HG03432 (cell line): ENCODE data around the gene FAM219B.

ENCODE experiments used
- ATAC-seq: cut with Tn5 transposase; IDR thresholded peaks from one replicate; pipeline ENCODE4 v1.9.1; 2021; ENCODE audit warnings: mild to moderate bottlenecking, moderate library complexity; ENCODE audit not compliant: unreplicated experiment

Gene FAM219B

GRCh38 chr15:74878273-74878672 is 28.4 kb downstream of the FAM219B start:
- no peak for ATAC-seq

DNA sequence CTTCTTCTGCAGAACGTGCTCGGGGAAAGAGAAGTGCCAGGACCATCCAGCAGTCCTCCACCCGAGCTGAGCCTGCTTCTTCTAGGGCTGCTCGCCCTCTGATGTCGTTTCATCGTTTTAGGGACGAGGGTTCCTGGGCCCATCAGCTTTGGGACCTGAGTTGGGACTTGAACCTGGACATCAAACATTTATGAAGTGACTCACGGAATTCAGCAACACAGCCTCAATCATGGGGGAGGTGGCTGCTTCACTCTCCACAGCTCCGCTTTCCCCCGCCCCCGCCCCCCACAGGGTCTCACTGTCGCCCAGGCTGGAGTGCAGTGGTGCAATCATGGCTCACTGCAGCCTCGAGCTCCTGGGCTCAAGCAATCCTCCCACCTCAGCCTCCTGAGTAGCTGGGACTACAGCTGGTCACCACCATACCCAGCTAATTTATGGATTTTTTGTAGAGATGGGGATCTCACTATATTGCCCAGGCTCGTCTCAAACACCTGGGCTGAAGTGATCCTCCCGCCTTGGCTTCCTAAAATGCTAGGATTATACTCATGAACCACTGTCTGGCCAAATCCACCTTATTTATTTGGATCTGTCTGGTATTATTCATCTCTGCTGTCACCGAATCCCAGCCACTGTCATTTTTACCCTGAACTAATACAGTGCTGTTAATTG is 32.8 kb downstream of the FAM219B start:
- no peak for ATAC-seq

DNA sequence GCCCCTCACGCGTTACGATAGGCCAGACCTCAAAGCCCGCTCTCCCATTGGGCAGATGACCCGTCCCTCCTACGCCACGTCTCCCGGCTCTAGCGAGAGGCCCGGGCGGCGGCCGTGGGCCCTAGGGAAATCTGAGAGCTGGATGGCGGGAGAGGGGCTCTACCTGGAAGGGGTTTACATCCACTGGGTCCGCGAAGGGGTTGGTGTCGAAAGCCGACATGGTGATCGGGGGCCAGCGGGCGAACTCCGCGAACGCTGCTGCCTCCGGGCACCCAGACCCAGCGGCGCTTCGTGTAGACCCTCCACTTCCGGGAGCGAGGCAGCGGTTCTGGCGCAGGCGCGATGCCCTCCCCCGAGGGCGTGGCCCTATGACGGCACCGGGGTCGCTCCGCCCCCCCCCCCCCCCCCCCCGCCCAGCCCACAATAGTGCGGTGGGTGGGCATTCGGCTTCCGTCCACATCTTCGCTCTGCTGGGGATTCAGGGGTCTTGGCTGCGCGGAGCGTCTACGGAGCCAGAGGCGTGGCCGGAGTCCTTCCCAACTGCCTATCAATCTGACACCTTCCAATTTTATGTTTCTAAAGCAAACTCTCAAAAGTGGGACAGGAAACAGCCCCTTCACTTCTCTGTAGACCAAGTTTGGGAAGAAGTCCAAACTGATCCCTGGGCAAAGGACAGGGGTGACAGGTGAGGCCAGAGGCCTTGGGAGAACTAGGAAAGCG is 33.5 kb downstream of the FAM219B start, which contains the start of gene SCAMP2:
SCAMP2 (minus strand) TSS at position 330 of the 720 bp plus-strand sequence; CDS start at position 220, 110 bp downstream.
- ATAC-seq = peak; percentile 87

- ATAC-seq = no peak
These were observed 34.0 kb downstream of the FAM219B start for GRCh38 chr15:74872702-74873035.

DNA sequence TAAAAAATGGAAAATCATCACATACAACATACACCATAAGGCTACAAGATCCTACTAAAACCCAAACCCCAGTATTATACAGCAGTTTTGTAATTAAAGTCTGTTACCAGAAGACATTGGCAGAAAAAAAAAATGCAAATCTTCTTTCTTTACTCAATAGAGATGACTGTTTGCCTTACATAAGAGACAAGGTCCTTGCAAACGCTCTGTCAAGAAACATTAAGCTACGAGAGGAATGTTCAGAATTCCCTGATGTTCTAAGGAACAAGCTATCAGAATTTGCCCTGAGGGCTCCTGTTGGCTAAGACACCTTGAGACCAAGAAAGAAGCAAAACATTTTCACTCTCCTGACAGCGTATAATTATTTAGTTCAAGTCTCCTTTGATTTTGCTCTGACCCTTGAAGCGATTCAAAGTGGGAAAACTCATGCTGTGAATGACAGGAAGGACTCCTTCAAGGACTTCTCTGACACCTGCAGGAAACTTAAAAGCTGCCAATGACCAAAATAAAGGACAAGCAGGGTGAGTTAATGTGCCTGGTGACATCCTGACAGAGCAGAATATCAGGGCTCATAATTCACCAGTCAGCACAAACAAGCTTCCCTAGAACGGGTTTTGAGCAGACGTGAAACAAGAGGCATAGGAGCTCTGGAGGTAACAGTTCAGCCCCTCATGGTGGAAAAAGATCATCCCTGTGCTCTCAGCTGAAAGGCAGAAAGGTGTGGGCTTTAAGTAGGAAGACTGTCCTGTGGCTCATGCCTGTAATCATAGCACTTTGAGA is 36.0 kb downstream of the FAM219B start:
- ATAC-seq = no peak

GRCh38 chr15:74869726-74870407 is 36.8 kb downstream of the FAM219B start:
- ATAC-seq = peak; percentile 36

DNA sequence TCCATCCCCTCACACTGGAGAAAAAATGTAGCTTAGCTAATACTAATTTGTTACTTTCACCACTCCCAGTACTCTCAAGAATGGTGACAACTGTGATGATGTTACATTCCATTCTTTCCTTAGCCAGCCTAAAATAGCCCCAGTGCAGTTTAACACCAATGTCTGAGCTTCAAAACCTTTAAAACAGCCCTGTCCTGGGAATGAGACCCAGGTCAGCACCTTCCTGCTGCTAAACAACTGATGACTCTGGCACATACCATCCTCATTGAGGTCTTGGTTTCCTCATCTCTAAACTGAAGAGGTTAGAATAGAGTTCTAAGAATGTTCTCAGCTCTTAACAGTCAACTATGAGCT is 37.3 kb downstream of the FAM219B start:
- ATAC-seq = no peak

DNA sequence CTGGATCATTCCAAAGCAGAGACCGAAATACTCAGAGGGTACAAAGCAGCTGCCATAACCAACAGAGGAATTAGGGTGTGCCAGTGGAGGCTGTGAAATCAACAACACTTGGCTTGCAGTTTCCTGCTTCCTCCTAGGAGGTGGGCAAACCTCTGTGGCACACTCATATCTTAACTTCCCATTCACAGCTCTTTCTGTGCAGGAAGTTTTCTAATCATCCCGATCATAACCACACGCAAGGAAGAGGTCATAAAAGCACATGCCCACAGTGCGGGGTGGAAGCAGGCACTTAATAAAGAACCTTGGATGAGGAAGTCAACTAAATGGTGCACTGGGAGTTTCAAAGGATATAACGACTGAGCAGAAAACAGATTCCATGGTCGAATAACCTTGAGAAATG is 38.6 kb downstream of the FAM219B start:
- ATAC-seq = no peak

GRCh38 chr15:74867466-74868038 is 39.1 kb downstream of the FAM219B start:
- ATAC-seq = no peak

GRCh38 chr15:74866090-74866489 is 40.6 kb downstream of the FAM219B start:
- no peak for ATAC-seq

- ATAC-seq = no peak
These were observed 41.3 kb downstream of the FAM219B start for GRCh38 chr15:74865316-74865715.

DNA sequence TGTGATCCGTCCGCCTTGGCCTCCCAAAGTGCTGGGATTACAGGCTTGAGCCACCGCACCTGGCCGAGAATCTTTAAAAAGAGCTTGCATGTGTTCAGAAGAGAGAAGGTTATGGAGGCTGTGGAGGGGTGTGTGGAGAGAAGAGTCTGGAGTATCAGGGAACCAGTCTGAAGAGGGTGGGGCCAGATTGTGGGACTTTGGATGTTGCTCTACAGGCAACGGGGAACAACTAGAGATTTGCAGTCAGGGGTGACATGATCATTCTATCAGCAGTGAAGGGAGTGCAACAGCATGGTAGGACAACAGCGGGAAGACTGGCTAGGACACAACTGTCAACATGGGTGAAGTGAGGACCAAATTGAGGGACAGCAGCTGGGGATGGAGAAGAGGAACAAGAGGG is 42.4 kb downstream of the FAM219B start:
- ATAC-seq = no peak

DNA sequence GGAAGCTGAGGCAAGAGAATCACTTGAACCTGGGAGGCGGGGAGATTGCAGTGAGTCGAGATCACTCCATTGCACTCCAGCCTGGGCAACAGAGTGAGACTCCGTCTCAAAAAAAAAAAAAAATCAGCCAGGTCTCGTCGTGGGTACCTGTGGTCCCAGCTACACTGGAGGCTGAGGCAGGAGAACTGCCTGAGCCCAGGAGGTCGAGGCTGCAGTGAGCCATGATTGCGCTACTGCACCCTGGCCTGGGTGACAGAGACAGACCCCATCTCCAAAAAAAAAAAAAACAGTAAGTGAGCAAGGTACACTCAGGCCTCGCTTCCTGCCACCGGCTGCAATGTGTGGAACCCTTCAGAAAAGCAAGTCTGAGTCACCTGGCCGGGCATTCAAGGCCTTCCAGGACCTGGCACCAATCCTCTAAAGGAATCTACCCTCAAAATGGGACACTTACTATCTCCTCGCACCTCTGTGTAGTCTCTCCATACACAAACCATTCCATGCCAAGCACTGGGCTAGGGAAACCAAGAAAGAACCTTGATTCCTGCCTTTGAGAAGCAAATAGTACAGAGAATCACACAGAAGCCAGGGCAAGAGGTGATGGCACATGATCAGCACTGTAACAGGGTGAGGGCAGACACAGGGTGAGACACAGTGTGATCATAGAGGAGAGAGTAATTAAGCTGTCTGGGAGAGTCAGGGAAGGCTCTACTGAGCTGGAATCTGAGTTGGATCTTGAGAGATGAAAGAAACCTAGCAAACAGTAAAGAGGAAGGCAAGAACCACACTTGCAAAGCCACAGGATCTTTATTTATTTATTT is 43.2 kb downstream of the FAM219B start:
- ATAC-seq = no peak

- ATAC-seq = no peak
These were observed 48.3 kb downstream of the FAM219B start for GRCh38 chr15:74858369-74858740.

- peak; percentile 14 for ATAC-seq
These were observed 48.8 kb downstream of the FAM219B start for GRCh38 chr15:74857671-74858368.

- peak; percentile 76 for ATAC-seq
These were observed 49.5 kb downstream of the FAM219B start for GRCh38 chr15:74857082-74857655.

DNA sequence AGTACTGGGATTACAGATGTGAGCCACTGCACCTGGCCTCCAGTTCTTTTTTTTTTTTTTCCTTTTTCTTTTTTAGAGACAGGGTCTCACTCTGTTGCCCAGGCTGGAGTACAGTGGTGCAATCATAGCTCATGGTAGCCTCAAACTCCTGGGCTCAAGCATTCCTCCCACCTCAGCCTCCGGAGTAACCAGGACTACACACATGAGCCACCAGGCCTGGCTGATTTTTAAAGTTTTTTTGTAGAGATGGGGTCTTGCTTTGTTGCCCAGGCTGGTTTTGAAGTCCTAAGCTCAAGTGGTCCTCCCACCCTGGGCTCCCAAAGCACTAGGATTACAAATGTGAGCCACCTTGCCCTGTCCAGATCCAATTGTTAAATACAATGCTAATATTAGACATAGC is 50.1 kb downstream of the FAM219B start:
- no peak for ATAC-seq

DNA sequence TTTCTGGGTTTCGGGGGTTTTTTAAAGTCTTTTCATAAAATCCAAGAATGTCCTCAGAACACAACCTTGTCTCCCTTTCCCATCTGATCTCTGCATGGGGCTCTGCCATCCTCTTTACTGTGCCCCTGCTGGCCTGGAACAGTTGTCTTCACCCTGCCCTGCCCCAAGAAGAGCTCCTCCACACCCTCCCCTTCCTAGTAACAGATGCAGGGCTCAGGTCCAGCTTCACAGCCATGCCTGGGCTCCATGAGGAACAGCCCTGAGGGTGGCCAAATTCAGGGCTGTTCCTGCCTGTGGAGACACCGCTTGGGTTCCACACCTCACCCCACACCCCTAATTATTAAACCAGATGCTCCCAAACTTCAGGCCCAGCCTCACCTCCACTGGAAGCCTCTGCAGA is 50.8 kb downstream of the FAM219B start:
- ATAC-seq = no peak

- no peak for ATAC-seq
These were observed 52.1 kb downstream of the FAM219B start for GRCh38 chr15:74854453-74855022.
